ENCODE data around the gene MROH7.

Gene MROH7

DNA sequence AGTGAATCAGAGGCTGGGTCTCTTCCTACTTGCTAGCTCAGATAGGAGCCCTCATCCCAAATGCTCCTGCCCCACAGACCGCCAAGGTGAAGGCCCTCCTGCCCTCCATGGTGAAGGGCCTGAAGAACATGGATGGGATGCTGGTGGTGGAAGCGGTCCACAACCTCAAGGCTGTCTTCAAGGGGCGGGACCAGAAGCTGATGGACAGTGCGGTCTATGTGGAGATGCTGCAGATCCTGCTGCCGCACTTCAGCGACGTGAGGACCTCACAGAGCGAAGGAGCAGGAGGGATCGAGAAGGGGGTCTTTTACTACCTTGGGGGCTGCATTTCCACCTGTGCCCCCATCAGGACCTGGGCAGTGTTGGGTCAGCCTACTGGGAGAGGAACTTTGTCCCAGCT, 59.5 kb downstream of the MROH7 start:
- no peak for DNase-seq

DNA sequence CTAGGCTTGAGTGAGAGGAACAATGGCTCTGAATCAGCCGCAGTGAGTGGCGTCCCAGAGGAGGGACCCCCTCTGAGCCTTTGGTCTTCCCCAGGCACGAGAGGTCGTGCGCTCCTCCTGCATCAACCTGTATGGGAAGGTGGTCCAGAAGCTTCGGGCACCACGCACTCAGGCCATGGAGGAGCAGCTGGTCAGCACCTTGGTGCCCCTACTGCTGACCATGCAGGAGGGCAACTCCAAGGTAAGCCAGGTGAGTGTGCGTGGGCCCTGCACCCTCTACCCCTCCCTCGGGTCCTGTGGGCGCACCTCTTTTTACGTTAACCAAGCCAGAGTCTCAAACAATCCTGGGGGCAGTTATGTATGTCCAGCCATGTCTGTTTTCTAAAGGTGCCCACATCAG, 60.4 kb downstream of the MROH7 start:
- no peak for DNase-seq

DNA sequence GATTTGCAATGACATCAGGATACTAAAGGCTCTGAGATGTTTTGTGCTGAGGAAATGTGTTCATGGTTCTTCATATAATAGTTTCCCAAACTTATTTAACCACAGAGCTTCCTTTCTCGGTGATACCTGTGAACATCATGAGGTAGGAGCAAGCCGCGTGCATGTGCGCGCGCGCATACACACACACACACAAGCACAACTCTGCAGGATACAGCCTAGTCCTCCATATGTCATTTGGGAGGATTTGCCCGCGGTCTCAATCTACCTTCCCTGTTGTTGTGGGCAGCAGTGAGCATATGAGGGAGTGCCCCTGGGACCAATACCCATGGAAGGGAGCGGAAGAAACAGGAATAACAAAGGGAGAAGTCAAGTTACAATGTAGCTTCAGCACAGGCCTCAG, 61.9 kb downstream of the MROH7 start:
- no peak for DNase-seq

DNA sequence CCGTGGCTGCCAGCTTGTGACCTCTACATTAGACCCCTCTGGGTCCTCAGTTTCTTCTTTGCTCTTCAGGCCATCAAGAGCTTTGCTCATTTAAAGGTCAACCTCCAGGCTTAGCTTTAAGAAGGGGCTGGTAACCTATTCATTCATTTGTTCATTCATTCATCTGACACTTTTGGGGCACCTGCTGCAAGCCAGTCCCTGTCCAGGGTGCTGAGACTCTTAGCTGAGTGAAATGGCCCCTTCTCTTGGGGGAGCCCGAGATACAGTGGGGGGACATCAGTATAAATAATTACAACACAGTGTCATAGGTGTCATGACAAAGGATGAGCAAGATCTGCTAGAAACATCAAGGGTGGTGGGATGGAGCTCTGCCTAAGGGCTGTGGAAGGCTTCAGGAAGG, 63.6 kb downstream of the MROH7 start:
- DNase-seq, result no peak

GRCh38 chr1:54706419-54706818, 64.8 kb downstream of the MROH7 start:
- DNase-seq, result no peak

DNA sequence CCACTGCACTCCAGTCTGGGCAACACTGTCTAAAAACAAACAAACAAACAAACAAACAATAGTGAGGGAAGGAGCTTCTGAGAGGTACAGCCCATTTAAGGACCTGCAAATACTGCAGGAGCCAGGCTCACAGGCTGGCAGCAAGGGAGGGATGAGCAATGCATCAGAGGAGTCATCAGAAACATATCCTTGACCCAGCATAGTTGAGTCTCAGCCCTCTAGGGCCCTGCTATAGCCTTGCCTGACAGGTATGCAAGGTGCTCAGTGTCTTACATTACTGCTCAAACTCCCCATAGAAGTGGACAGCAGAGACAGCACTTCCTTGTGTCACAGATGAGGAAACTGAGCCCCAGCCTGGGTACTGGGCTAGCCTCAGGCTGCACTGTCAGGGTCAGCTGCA, 66.8 kb downstream of the MROH7 start:
- DNase-seq, result no peak

GRCh38 chr1:54709547-54710292, 68.1 kb downstream of the MROH7 start:
- DNase-seq, result no peak

DNA sequence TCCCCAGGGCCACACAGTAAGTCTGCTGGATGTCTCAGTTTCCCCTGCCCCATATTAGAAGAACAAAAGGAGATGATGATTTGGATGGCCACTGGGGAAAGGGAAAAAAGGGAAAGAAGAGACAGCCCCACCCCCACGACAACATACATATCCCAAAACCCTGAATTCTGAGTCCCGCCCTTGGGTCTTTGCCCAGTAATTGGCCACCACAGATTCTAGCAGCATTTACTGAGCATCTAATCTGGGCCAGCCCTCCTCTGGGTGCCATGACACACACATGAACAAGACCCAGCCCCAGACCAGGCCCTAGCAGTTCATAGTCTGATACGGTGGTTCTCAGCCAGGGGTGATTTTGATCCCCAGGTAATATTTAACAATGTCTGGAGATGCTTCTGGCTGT, 68.8 kb downstream of the MROH7 start:
- DNase-seq, result no peak

DNA sequence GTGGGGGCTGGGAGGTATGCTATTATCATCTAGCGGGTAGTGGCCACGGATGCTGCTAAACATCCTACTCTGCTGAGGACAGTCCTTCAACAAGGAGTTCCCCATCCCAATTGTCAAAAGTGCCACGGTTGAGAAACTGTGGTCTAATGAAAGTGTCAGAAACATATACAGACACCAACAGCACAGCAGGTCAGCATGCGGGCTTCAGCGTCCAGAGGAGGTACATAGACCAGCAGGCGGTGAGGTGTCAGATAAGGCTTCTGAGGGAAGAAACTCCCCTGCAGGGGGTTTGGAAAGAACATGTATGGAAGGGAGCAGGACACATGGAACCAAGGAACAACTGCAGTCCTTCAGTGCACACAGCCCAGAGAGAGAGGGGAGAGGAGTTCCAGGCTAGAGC, 69.3 kb downstream of the MROH7 start:
- DNase-seq, result no peak

- DNase-seq, result no peak
Observed at GRCh38 chr1:54711536-54711935, 70.0 kb downstream of the MROH7 start.

DNA sequence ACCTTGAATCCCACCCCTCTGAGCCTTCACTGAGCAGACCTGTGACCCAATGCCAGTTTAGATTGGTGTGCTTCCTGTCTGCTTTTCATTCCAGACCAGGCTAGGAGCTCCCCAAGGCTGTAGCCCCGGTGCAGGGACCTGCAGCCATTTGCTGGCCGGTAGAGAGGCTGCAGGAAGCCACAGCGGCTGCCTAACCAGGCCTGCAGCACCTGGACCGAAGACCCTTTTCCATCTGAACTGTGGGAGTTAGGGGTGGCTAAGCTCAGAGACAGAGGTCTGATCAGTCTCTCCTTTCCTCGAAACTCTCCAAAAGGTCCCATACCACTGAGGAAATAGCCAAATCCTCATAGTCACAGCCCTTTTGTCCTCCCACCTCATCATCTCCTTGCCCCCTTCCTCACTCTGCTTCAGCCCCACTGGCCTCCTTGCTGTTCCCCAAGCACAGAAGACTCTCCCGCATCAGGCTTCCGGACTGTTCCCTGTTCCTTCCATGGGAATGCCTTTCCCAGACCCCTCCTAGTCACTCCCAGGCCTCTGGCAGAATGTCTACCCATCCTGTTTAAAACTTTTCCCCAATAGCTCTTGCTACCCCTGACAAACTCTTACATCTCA, 73.4 kb downstream of the MROH7 start:
- DNase-seq, result no peak

GRCh38 chr1:54715493-54716298, 74.1 kb downstream of the MROH7 start, which contains the start of gene TTC4:
TTC4 (plus strand) TSS chr1:54715861; CDS start chr1:54715909, 48 bp downstream.
- peak; percentile 90 for DNase-seq

DNA sequence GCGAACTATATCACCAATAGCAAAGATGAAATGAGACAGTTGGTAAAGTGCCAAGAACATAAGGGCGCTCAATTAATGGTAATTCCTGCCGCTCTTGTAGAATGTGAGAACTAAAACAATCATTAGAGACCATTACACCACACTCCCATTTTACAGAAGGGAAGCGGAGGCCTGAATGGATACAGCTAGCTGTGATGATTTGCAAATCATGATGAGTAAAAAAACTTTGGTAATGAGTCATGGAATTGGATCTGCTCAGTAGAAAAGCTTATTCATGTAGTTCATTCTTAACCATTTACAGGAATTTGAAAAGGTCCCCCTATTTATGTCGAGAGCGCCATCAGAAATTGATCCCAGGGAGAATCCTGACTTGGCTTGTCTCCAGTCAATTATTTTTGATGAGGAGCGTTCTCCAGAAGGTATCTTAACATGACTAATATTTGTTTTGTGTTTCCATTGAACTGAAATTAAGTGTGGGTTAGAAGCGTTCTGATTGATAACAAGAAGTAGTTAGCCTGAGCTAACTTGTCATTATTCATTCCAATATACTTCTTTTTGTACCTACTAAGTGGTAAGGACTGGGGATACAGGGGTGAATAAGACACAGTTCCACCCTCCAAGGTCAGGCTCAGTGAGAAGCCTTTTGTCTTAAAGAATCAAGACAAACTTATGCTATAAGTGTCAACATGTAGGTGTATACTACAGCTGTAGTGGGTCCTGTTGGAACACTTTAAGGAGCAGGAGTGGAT, 74.9 kb downstream of the MROH7 start:
- DNase-seq, result no peak

GRCh38 chr1:54721719-54722118, 80.1 kb downstream of the MROH7 start:
- DNase-seq, result no peak

- DNase-seq, result no peak
Observed at GRCh38 chr1:54723985-54724384, 82.4 kb downstream of the MROH7 start.

DNA sequence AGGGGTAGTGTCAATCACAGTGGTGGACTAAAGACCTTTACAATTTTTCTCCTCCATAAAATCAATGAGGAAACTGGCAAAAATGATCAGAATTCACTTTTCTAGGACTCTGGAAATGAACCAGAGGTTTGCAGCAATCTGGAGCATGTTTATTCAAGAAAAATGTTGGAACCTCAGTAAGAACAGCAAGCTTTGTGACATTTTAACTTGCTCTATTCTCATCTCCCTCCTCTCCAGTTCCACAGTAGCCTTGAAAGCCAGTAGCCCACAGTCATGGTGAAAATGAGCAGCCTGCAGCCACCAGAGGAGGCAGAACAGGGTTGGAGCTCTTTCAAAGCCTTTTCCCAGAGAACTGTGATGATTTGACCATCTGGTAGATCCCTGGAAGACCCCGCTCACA, 83.2 kb downstream of the MROH7 start:
- no peak for DNase-seq

GRCh38 chr1:54728027-54728426, 86.4 kb downstream of the MROH7 start:
- DNase-seq, result no peak

DNA sequence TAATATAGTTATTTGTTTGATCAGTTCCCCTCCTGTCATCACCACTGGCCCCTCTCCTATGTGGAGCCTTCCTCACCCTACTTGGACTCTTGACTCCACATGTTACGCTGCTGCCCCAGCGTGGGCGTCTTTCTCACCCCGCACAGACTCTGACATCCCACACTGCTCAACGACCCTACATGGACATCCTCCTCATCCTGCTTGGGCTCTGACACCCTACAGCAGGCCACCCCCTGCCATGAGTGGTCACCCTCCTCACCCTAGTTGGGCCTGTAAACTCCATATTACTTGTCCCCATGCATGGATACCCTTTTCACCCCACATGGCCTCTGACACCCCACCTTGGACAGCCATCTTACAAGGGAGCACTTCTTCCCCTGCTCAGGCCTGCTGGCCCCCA, 95.1 kb downstream of the MROH7 start:
- no peak for DNase-seq

DNA sequence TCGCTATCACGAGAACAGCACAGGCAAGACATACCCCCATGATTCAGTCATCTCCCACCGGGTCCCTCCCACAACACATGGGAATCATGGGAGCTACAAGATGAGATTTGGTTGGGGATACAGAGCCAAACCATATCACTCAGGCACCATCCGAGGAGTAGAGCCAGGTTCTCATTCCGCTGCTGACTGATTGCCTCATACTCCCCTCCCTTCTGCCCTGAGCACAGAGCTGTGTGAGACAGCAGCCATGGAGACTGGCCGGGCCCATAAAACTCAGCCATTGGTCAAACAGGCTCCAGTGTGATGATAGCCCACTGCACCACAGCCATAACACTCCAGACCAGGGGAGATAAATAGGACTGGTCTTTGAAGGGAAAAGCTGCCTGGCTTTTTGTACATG, 96.7 kb downstream of the MROH7 start:
- no peak for DNase-seq

DNA sequence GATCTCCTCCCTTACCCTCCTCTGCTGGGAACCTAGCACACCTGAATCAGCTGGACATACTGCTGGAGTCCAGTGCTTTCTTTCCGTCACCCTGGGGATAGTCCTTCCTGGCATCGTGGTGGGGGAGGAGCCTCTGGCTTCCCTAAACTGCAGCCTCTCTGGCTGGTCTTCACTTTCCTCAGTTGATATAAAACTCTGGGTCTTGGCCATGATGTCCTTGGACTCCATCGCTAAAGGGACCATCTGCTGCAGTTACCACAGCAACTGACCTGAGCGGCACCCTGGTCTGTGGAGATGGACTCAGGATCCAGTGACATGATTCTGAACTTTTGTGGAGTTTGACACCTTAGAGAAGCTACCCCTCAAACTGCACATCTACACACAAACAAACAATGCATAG, 99.9 kb downstream of the MROH7 start:
- no peak for DNase-seq

DNA sequence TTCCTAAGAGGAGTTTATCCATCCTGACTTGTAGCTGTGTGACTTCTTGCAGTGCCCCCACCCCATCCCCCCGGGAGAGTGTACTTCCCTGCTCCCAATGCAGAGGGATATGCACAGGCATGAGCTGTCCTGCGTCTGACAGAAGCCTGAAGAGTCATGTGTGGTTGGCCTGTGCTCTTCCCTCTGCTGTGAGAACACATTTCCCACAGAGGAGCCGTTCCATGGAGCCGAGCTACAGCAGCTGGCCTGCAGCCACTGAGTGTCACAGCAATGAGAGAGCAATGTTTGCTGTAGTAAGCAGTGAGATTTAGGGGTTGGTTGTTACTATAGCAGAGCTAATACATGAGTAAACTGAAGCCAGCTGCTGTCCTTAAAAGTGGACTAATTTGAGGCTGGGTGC, 100.7 kb downstream of the MROH7 start:
- no peak for DNase-seq

DNA sequence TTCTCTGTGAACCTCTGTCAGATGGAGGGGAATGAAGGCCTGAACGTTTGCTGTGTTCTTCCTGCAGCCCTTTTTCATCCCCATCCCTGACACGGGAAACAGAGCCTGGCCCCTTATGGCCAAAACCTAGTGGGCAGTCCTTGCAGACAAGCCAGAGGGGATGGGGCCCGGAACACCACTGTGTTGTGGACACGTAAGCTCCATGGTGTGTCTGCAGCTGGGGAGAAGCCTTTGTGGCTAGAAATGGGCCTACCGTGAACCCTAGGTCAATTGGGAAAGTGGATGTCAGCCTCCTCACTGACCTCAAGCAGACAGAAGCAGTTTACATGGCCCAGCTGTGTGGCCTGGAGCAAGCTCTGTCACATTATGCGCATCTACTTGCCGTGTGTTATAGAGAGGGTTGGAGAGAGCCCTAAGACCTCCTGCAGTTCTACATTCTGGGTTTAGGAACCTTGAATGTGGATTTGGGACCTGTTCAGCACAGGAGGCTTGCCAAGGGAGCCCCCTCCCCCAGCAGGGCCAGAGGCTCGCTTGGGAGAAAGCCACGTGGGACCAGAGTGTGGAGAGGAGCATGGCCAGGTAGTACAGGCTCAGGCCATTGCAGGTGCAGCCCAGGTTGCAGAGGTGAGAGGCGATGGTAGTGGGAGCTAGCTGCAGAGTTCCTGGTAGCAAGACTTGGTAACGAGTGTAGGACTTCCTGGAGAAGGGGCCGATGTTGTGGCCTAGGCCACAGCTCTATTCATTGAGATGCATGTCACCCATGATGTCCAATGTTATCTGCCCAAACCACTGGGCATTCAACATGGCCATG, 102.0 kb downstream of the MROH7 start:
- no peak for DNase-seq
